ENCODE results near the gene PNMA6E.
"Not testable (repeated sequence)": the region's sequence is repeated elsewhere in the genome, so short reads cannot be mapped to it uniquely, and the experiment has no call there.

Gene PNMA6E

GRCh38 chrX:153388722-153389459 is 12.3 kb downstream of the PNMA6E start:
- no peaks in the 10 kb centered on the region for H3K4me1 ChIP-seq (ENCODE audit: insufficient read depth, insufficient read length)
- no peak for DNase-seq (ENCODE audit: low read depth, low spot score)
- no peaks in the 10 kb centered on the region for H3K36me3 ChIP-seq (ENCODE audit: insufficient read depth, insufficient read length, low read length)
- H3K9ac ChIP-seq (ENCODE audit: insufficient read length, low read depth), result no peak overlapping the region
- no peaks in the 10 kb centered on the region for H3K9me3 ChIP-seq (ENCODE audit: insufficient read depth, low read length)
- H3K27me3 ChIP-seq (ENCODE audit: insufficient read depth, insufficient read length), result no peaks in the 10 kb centered on the region
- TF ChIP-seq ZNF274 (IDR thresholded peaks at IDR 0.05; ENCODE audit: low read depth, low read length) (no peak), SUZ12 (IDR thresholded peaks at IDR 0.05; ENCODE audit: extremely low read depth, insufficient read depth, insufficient read length) (no peak), YY1 (IDR thresholded peaks at IDR 0.05; ENCODE audit: insufficient read depth, insufficient read length) (no peak)
- H3K4me3 ChIP-seq (ENCODE audit: insufficient read length, low read depth), result no peak overlapping the region

GRCh38 chrX:153387987-153388721 is 13.0 kb downstream of the PNMA6E start:
- no peaks in the 10 kb centered on the region for H3K4me1 ChIP-seq (ENCODE audit: insufficient read depth, insufficient read length)
- no peak for DNase-seq (ENCODE audit: low read depth, low spot score)
- no peaks in the 10 kb centered on the region for H3K36me3 ChIP-seq (ENCODE audit: insufficient read depth, insufficient read length, low read length)

GRCh38 chrX:153387345-153387744 is 13.8 kb downstream of the PNMA6E start:
- DNase-seq (ENCODE audit: low read depth, low spot score), result no peak
- Histone ChIP-seq H3K4me1 (ENCODE audit: insufficient read depth, insufficient read length) (no peaks in the 10 kb centered on the region), H3K9me3 (ENCODE audit: insufficient read depth, low read length) (peaks cover 6% of the 10 kb centered on the region; the same call in 1 of the 2 replicates), H3K27me3 (ENCODE audit: insufficient read depth, insufficient read length) (no peaks in the 10 kb centered on the region), H3K36me3 (ENCODE audit: insufficient read depth, insufficient read length, low read length) (no peaks in the 10 kb centered on the region), H3K9ac (ENCODE audit: insufficient read length, low read depth) (no peak overlapping the region), H3K4me3 (ENCODE audit: insufficient read length, low read depth) (no peak overlapping the region)
- TF ChIP-seq ZNF274 (IDR thresholded peaks at IDR 0.05; ENCODE audit: low read depth, low read length), result no peak
- TF ChIP-seq SUZ12 (IDR thresholded peaks at IDR 0.05; ENCODE audit: extremely low read depth, insufficient read depth, insufficient read length), result no peak
- TF ChIP-seq YY1 (IDR thresholded peaks at IDR 0.05; ENCODE audit: insufficient read depth, insufficient read length), result no peak

More at GRCh38 chrX:153387987-153388721, 13.0 kb downstream of the PNMA6E start:
- Histone ChIP-seq H3K4me3 (ENCODE audit: insufficient read length, low read depth) (no peak overlapping the region), H3K27me3 (ENCODE audit: insufficient read depth, insufficient read length) (no peaks in the 10 kb centered on the region), H3K9ac (ENCODE audit: insufficient read length, low read depth) (no peak overlapping the region), H3K9me3 (ENCODE audit: insufficient read depth, low read length) (no peaks in the 10 kb centered on the region)
- TF ChIP-seq ZNF274 (IDR thresholded peaks at IDR 0.05; ENCODE audit: low read depth, low read length) (no peak), SUZ12 (IDR thresholded peaks at IDR 0.05; ENCODE audit: extremely low read depth, insufficient read depth, insufficient read length) (no peak)

- Histone ChIP-seq H3K4me3 (ENCODE audit: insufficient read length, low read depth) (no peak overlapping the region), H3K9me3 (ENCODE audit: insufficient read depth, low read length) (peaks cover 6% of the 10 kb centered on the region; the same call in 1 of the 2 replicates), H3K9ac (ENCODE audit: insufficient read length, low read depth) (no peak overlapping the region), H3K27me3 (ENCODE audit: insufficient read depth, insufficient read length) (no peaks in the 10 kb centered on the region), H3K4me1 (ENCODE audit: insufficient read depth, insufficient read length) (no peaks in the 10 kb centered on the region), H3K36me3 (ENCODE audit: insufficient read depth, insufficient read length, low read length) (no peaks in the 10 kb centered on the region)
- TF ChIP-seq YY1 (IDR thresholded peaks at IDR 0.05; ENCODE audit: insufficient read depth, insufficient read length), result no peak
- no peak for TF ChIP-seq SUZ12 (IDR thresholded peaks at IDR 0.05; ENCODE audit: extremely low read depth, insufficient read depth, insufficient read length)
- no peak for TF ChIP-seq ZNF274 (IDR thresholded peaks at IDR 0.05; ENCODE audit: low read depth, low read length)
- no peak for DNase-seq (ENCODE audit: low read depth, low spot score)
Measured at GRCh38 chrX:153386097-153386496, 15.1 kb downstream of the PNMA6E start.

- H3K9ac ChIP-seq (ENCODE audit: insufficient read length, low read depth); H3K27me3 ChIP-seq (ENCODE audit: insufficient read depth, insufficient read length): not testable (repeated sequence)
Measured at GRCh38 chrX:153384973-153385372, 16.2 kb downstream of the PNMA6E start.

GRCh38 chrX:153384390-153384789 is 16.8 kb downstream of the PNMA6E start:
- Histone ChIP-seq H3K9me3 (ENCODE audit: insufficient read depth, low read length) (peaks cover 6% of the 10 kb centered on the region; the same call in 1 of the 2 replicates), H3K4me1 (ENCODE audit: insufficient read depth, insufficient read length) (no peaks in the 10 kb centered on the region), H3K27me3 (ENCODE audit: insufficient read depth, insufficient read length) (no peaks in the 10 kb centered on the region), H3K4me3 (ENCODE audit: insufficient read length, low read depth) (no peak overlapping the region), H3K36me3 (ENCODE audit: insufficient read depth, insufficient read length, low read length) (no peaks in the 10 kb centered on the region), H3K9ac (ENCODE audit: insufficient read length, low read depth) (no peak overlapping the region)
- TF ChIP-seq YY1 (IDR thresholded peaks at IDR 0.05; ENCODE audit: insufficient read depth, insufficient read length), result no peak
- no peak for TF ChIP-seq SUZ12 (IDR thresholded peaks at IDR 0.05; ENCODE audit: extremely low read depth, insufficient read depth, insufficient read length)
- TF ChIP-seq ZNF274 (IDR thresholded peaks at IDR 0.05; ENCODE audit: low read depth, low read length), result no peak
- no peak for DNase-seq (ENCODE audit: low read depth, low spot score)

More at GRCh38 chrX:153384973-153385372, 16.2 kb downstream of the PNMA6E start:
- DNase-seq (ENCODE audit: low read depth, low spot score); H3K36me3 ChIP-seq (ENCODE audit: insufficient read depth, insufficient read length, low read length); H3K4me3 ChIP-seq (ENCODE audit: insufficient read length, low read depth); H3K9me3 ChIP-seq (ENCODE audit: insufficient read depth, low read length); H3K4me1 ChIP-seq (ENCODE audit: insufficient read depth, insufficient read length): not testable (repeated sequence)
